ENCODE measurements around the gene SP110. TPM values are rescaled to one million over a fixed set of nuclear protein-coding genes. Genes with fewer than 3 reads are reported as not detected.
A peak's percentile ranks its signal among the peaks of the same experiment; 100 is the strongest.

The SP110 gene
- total and polyA plus RNA-seq, 2 donors (not counting 1 experiment from before 2014, with no cell fraction given) = 162 to 280 TPM

GRCh38 chr2:230220347-230220969, 674 bp upstream of the SP110 start:
- Histone ChIP-seq H3K27me3 (replicated peaks in 1 of 4; ENCODE audit: control extremely low read depth in 1 of 4, control insufficient read depth in 3 of 4, insufficient read depth in 4 of 4, low read length in 3 of 4) (no peaks in the 10 kb centered on the region), H3K4me1 (ENCODE audit: control insufficient read depth in 2 of 2, insufficient read depth in 2 of 2, low read length in 2 of 2) (peaks cover 75 to 87% of the 10 kb centered on the region in 2 donors), H3K9me3 (ENCODE audit: control extremely low read depth in 1 of 3, control insufficient read depth in 2 of 3, insufficient read depth in 1 of 3, low read length in 2 of 3) (no peaks in the 10 kb centered on the region), H3K9ac (ENCODE audit: low read length) (peak overlapping the region; percentile 86), H3K36me3 (replicated peaks in 1 of 2; ENCODE audit: control extremely low read depth in 1 of 2, control insufficient read depth in 1 of 2, extremely low read depth in 1 of 2, insufficient read depth in 2 of 2, low read length in 1 of 2) (peaks cover 7 to 18% of the 10 kb centered on the region in 2 experiments), H3K4me3 (ENCODE audit: control extremely low read depth in 1 of 5, extremely low read depth in 1 of 5, insufficient read depth in 1 of 5, low read depth in 2 of 5, low read length in 4 of 5) (peak overlapping the region; percentile 66 to 100 (median 89)), H4K20me1 (ENCODE audit: control insufficient read depth, insufficient read depth, low read length, poor library complexity, severe bottlenecking) (peaks cover 19% of the 10 kb centered on the region), H2AFZ (ENCODE audit: insufficient read depth, low read depth, low read length, poor library complexity, severe bottlenecking) (peak overlapping the region; percentile 79), H3K4me2 (replicated peaks; ENCODE audit: low read depth, low read length, poor library complexity, severe bottlenecking) (peak overlapping the region; percentile 79), H3K79me2 (ENCODE audit: control insufficient read depth, insufficient read depth, low read length) (peaks cover 92% of the 10 kb centered on the region), H3K27ac (ENCODE audit: low read length in 2 of 2) (peak overlapping the region; percentile 71 to 80)
- peak overlapping the region; percentile 96 for H3K27ac Mint-ChIP-seq
- H3K4me3 Mint-ChIP-seq = peak overlapping the region; percentile 99
- no peaks in the 10 kb centered on the region for H3K27me3 Mint-ChIP-seq
- ChIA-PET CTCF (interaction anchor here (1.2 to 3.0 kb wide), 5 partner anchors 11 to 18 kb away, joined by 3 to 17 read pairs (median 6); no protein-coding TSS in a partner anchor), POLR2A (interaction anchor here (0.6 to 1.5 kb wide), 8 partner anchors 14 to 383 kb away, joined by 3 to 8 read pairs (median 4); no protein-coding TSS in a partner anchor)
- intact Hi-C loops (cut with micrococcal nuclease) = loop anchor here (5.0 kb wide), 1 partner anchor 1392 kb away; no protein-coding TSS in a partner anchor
- H3K9me3 Mint-ChIP-seq (ENCODE audit: insufficient read depth) = no peaks in the 10 kb centered on the region
- DNase-seq = no peak
- no peak for TF ChIP-seq CTCF (IDR thresholded peaks at IDR 0.05)
- no peak for TF ChIP-seq EZH2 (IDR thresholded peaks at IDR 0.05; ENCODE audit: borderline replicate concordance, insufficient read depth, low read depth, low read length, poor library complexity, severe bottlenecking)
- H3K4me1 Mint-ChIP-seq = peaks cover 82% of the 10 kb centered on the region
- WGBS (ENCODE audit: insufficient coverage) = no CpG with 5 or more reads among the region's 1 CpG
- ATAC-seq (ENCODE audit: low read depth) = no peak

GRCh38 chr2:230218421-230218820, 1.4 kb downstream of the SP110 start:
- Histone ChIP-seq H3K36me3 (replicated peaks in 1 of 2; ENCODE audit: control extremely low read depth in 1 of 2, control insufficient read depth in 1 of 2, extremely low read depth in 1 of 2, insufficient read depth in 2 of 2, low read length in 1 of 2) (peaks cover 11 to 38% of the 10 kb centered on the region in 2 experiments), H3K79me2 (ENCODE audit: control insufficient read depth, insufficient read depth, low read length) (peaks cover 99% of the 10 kb centered on the region), H3K27me3 (replicated peaks in 1 of 4; ENCODE audit: control extremely low read depth in 1 of 4, control insufficient read depth in 3 of 4, insufficient read depth in 4 of 4, low read length in 3 of 4) (no peaks in the 10 kb centered on the region), H3K27ac (ENCODE audit: low read length in 2 of 2) (peak overlapping the region; percentile 19 to 80), H3K4me3 (ENCODE audit: control extremely low read depth in 1 of 5, extremely low read depth in 1 of 5, insufficient read depth in 1 of 5, low read depth in 2 of 5, low read length in 4 of 5) (peak overlapping the region; percentile 66 to 100 (median 89)), H3K4me2 (replicated peaks; ENCODE audit: low read depth, low read length, poor library complexity, severe bottlenecking) (peak overlapping the region; percentile 79), H3K9ac (ENCODE audit: low read length) (peak overlapping the region; percentile 86), H2AFZ (ENCODE audit: insufficient read depth, low read depth, low read length, poor library complexity, severe bottlenecking) (no peak overlapping the region), H4K20me1 (ENCODE audit: control insufficient read depth, insufficient read depth, low read length, poor library complexity, severe bottlenecking) (peaks cover 39% of the 10 kb centered on the region), H3K4me1 (ENCODE audit: control insufficient read depth in 2 of 2, insufficient read depth in 2 of 2, low read length in 2 of 2) (peaks cover 60 to 70% of the 10 kb centered on the region in 2 donors), H3K9me3 (ENCODE audit: control extremely low read depth in 1 of 3, control insufficient read depth in 2 of 3, insufficient read depth in 1 of 3, low read length in 2 of 3) (no peaks in the 10 kb centered on the region)
- no CpG with 5 or more reads among the region's 2 CpGs for WGBS (ENCODE audit: insufficient coverage)
- intact Hi-C loops (cut with micrococcal nuclease) = loop anchor here (1.0 to 2.0 kb wide), 3 partner anchors 8 to 16 kb away; no protein-coding TSS in a partner anchor
- peaks cover 78% of the 10 kb centered on the region for H3K4me1 Mint-ChIP-seq
- H3K9me3 Mint-ChIP-seq (ENCODE audit: insufficient read depth) = no peaks in the 10 kb centered on the region
- no peak for TF ChIP-seq CTCF (IDR thresholded peaks at IDR 0.05)
- TF ChIP-seq EZH2 (IDR thresholded peaks at IDR 0.05; ENCODE audit: borderline replicate concordance, insufficient read depth, low read depth, low read length, poor library complexity, severe bottlenecking) = no peak
- DNase-seq (peak; percentile 69), ATAC-seq (ENCODE audit: low read depth) (peak; percentile 52)
- no peaks in the 10 kb centered on the region for H3K27me3 Mint-ChIP-seq
- ChIA-PET POLR2A (interaction anchor here (0.8 to 2.0 kb wide), 4 partner anchors 13 to 100 kb away, joined by 3 to 6 read pairs (median 4); no protein-coding TSS in a partner anchor), CTCF (interaction anchor here (1.8 to 3.0 kb wide), 3 partner anchors 9 to 16 kb away, joined by 6 to 17 read pairs (median 6); no protein-coding TSS in a partner anchor)
- H3K4me3 Mint-ChIP-seq = peak overlapping the region; percentile 99
- H3K27ac Mint-ChIP-seq = peak overlapping the region; percentile 94

Measured in B cell (primary cell).